Measurements from ENCODE around the gene NDUFA8.
A peak's percentile ranks its signal among the peaks of the same experiment; 100 is the strongest.

NDUFA8 gene

GRCh38 chr9:122190597-122191381 lies 31.2 kb upstream of the NDUFA8 start:
- TF ChIP-seq MYC (IDR thresholded peaks at IDR 0.05; ENCODE audit: low read depth, low read length) (no peak), POLR2A (IDR thresholded peaks at IDR 0.05; ENCODE audit: extremely low read depth, insufficient read length) (no peak)
- TF ChIP-seq, protein P1, sequence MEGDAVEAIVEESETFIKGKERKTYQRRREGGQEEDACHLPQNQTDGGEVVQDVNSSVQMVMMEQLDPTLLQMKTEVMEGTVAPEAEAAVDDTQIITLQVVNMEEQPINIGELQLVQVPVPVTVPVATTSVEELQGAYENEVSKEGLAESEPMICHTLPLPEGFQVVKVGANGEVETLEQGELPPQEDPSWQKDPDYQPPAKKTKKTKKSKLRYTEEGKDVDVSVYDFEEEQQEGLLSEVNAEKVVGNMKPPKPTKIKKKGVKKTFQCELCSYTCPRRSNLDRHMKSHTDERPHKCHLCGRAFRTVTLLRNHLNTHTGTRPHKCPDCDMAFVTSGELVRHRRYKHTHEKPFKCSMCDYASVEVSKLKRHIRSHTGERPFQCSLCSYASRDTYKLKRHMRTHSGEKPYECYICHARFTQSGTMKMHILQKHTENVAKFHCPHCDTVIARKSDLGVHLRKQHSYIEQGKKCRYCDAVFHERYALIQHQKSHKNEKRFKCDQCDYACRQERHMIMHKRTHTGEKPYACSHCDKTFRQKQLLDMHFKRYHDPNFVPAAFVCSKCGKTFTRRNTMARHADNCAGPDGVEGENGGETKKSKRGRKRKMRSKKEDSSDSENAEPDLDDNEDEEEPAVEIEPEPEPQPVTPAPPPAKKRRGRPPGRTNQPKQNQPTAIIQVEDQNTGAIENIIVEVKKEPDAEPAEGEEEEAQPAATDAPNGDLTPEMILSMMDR (IDR thresholded peaks at IDR 0.05; ENCODE audit: low read depth, low read length), result no peak
- TF ChIP-seq, protein P2, sequence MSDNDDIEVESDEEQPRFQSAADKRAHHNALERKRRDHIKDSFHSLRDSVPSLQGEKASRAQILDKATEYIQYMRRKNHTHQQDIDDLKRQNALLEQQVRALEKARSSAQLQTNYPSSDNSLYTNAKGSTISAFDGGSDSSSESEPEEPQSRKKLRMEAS (IDR thresholded peaks at IDR 0.05; ENCODE audit: low read depth, low read length), result no peak
- no peak overlapping the region for H3K4me3 ChIP-seq (ENCODE audit: low read depth, low read length)
- DNase-seq (ENCODE audit: low read depth), result no peak

DNA sequence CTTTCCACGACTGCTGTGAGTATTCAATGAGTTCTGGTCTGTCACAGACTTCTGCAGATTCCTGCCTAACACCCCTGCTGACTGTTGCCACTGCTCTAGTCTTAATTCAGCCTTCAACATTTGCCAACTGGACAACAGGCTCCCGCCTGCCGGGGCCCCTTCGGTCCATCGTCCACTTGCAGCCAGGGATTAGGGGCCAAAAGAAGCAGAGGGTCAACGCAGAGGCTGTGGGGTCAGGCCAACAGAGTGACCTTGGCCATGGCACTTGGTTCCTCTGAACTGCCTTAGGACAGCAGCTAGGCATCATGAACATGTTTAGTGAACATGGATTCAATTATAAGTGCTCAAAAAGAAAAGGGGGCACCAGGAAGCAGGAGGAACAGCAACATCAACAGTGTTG lies 28.8 kb upstream of the NDUFA8 start:
- TF ChIP-seq, protein P2 (IDR thresholded peaks at IDR 0.05; ENCODE audit: low read depth, low read length), result no peak
- TF ChIP-seq, protein P1 (IDR thresholded peaks at IDR 0.05; ENCODE audit: low read depth, low read length), result no peak
- TF ChIP-seq POLR2A (IDR thresholded peaks at IDR 0.05; ENCODE audit: extremely low read depth, insufficient read length) (no peak), MYC (IDR thresholded peaks at IDR 0.05; ENCODE audit: low read depth, low read length) (no peak)
- no peak for DNase-seq (ENCODE audit: low read depth)
- no peak overlapping the region for H3K4me3 ChIP-seq (ENCODE audit: low read depth, low read length)

GRCh38 chr9:122186777-122187470 lies 27.3 kb upstream of the NDUFA8 start:
- TF ChIP-seq, protein P2 (IDR thresholded peaks at IDR 0.05; ENCODE audit: low read depth, low read length), result no peak
- TF ChIP-seq, protein P1 (IDR thresholded peaks at IDR 0.05; ENCODE audit: low read depth, low read length), result no peak
- no peak for TF ChIP-seq MYC (IDR thresholded peaks at IDR 0.05; ENCODE audit: low read depth, low read length)
- TF ChIP-seq POLR2A (IDR thresholded peaks at IDR 0.05; ENCODE audit: extremely low read depth, insufficient read length), result no peak
- DNase-seq (ENCODE audit: low read depth), result no peak
- no peak overlapping the region for H3K4me3 ChIP-seq (ENCODE audit: low read depth, low read length)

- TF ChIP-seq POLR2A (IDR thresholded peaks at IDR 0.05; ENCODE audit: extremely low read depth, insufficient read length) (no peak), MYC (IDR thresholded peaks at IDR 0.05; ENCODE audit: low read depth, low read length) (no peak)
- H3K4me3 ChIP-seq (ENCODE audit: low read depth, low read length), result no peak overlapping the region
- peak; percentile 15 for DNase-seq (ENCODE audit: low read depth)
Observed at GRCh38 chr9:122186301-122186700, 26.7 kb upstream of the NDUFA8 start.

GRCh38 chr9:122184551-122184950 lies 25.0 kb upstream of the NDUFA8 start:
- no peak for DNase-seq (ENCODE audit: low read depth)
- H3K4me3 ChIP-seq (ENCODE audit: low read depth, low read length), result no peak overlapping the region
- TF ChIP-seq, protein P2 (IDR thresholded peaks at IDR 0.05; ENCODE audit: low read depth, low read length), result no peak

GRCh38 chr9:122183501-122183900 lies 23.9 kb upstream of the NDUFA8 start:
- no peak overlapping the region for H3K4me3 ChIP-seq (ENCODE audit: low read depth, low read length)
- TF ChIP-seq, protein P1 (IDR thresholded peaks at IDR 0.05; ENCODE audit: low read depth, low read length), result no peak
- no peak for TF ChIP-seq MYC (IDR thresholded peaks at IDR 0.05; ENCODE audit: low read depth, low read length)
- DNase-seq (ENCODE audit: low read depth), result no peak
